Panc1 (cell line): Measurements from ENCODE around the gene NT5C1B. TPM values are rescaled to one million over a fixed set of nuclear protein-coding genes. Genes with fewer than 3 reads are reported as not detected.

Source experiments
- ATAC-seq: fragments of 200-7000 bp; cut with Tn5 transposase; 2 replicates; pipeline ENCODE4 v1.9.1; 2020; ENCODE audit warnings: mild to moderate bottlenecking, moderate library complexity
- BruUV-seq: library from RNA; stranded (reverse); fragments of 400-500 nt; replicated peaks from 2 replicates; lab custom pipeline; 2021; lab: Mats Ljungman, UMichigan
- CTCF ChIA-PET: fragments of 300-600 bp; sonication (Branson Sonifier 250); formaldehyde crosslinking; loops from one replicate; lab custom pipeline; 2022; ENCODE audit warnings: antibody characterized with exemption; lab: Charles Lee
- POLR2A ChIA-PET: fragments of 300-600 bp; sonication (Branson Sonifier 250); formaldehyde crosslinking; loops from one replicate; lab custom pipeline; 2022; ENCODE audit warnings: antibody characterized with exemption; lab: Charles Lee
- DNase-seq: peaks from one replicate; pipeline ENCODE4 v3.0.0-alpha.2; 2010; ENCODE audit warnings: low read depth, low spot score
- H3K27ac ChIP-seq: 2 replicates; pipeline ENCODE4 v1.5.1; 2011; ENCODE audit warnings: mild to moderate bottlenecking, low read length, inconsistent platforms
- H3K27me3 ChIP-seq: fragments of 200-500 bp; sonication (Bioruptor generic); 2 replicates; pipeline ENCODE4 v1.6.0; 2014; ENCODE audit warnings: low read length, inconsistent platforms; ENCODE audit not compliant: control insufficient read depth, insufficient read depth
- H3K36me3 ChIP-seq: fragments of 200-500 bp; sonication (Bioruptor generic); 2 replicates; pipeline ENCODE4 v1.5.1; 2014; ENCODE audit warnings: inconsistent platforms, mild to moderate bottlenecking, low read length, moderate library complexity; ENCODE audit not compliant: control insufficient read depth, insufficient read depth
- H3K4me1 ChIP-seq: 2 replicates; pipeline ENCODE4 v1.5.1; 2011; ENCODE audit warnings: inconsistent platforms, mild to moderate bottlenecking, low read length, moderate library complexity; ENCODE audit not compliant: control insufficient read depth, insufficient read depth
- H3K4me3 ChIP-seq, 2 experiments: 2 replicates each; pipeline ENCODE4 v1.5.1; 2011 to 2012; ENCODE audit warnings: low read depth in 2 of 2, low read length in 2 of 2, mild to moderate bottlenecking in 2 of 2, inconsistent platforms in 1 of 2, moderate library complexity in 1 of 2
- H3K9me3 ChIP-seq: fragments of 200-500 bp; sonication (Bioruptor generic); 2 replicates; pipeline ENCODE4 v1.5.1; 2014; ENCODE audit warnings: low read depth, mild to moderate bottlenecking, inconsistent platforms, low read length, moderate library complexity; ENCODE audit not compliant: control insufficient read depth, insufficient read depth
- POLR2AphosphoS5 ChIP-seq: IDR thresholded peaks from 2 replicates; pipeline ENCODE4 v1.6.1; 2012; ENCODE audit warnings: mild to moderate bottlenecking, low read depth, low read length, moderate library complexity
- SIN3A ChIP-seq: IDR thresholded peaks from 2 replicates; pipeline ENCODE4 v1.6.1; 2012; ENCODE audit warnings: low read depth, mild to moderate bottlenecking, low read length, moderate library complexity, borderline replicate concordance; ENCODE audit not compliant: insufficient read depth
- TCF7L2 ChIP-seq: IDR thresholded peaks from 2 replicates; pipeline ENCODE4 v1.6.1; 2011; ENCODE audit warnings: mild to moderate bottlenecking, low read depth, low read length, inconsistent platforms
- in situ Hi-C: cut with HindIII; loops from 2 replicates; pipeline ENCODE4 v1.10.0; 2016; ENCODE audit warnings: low sequenced_read_pairs, low pct_unique_long_range_greater_than_20kb
- intact Hi-C: fragments of 100-400 bp; cut with micrococcal nuclease; formaldehyde crosslinking; loops from one replicate; pipeline ENCODE4 v1.10.0; 2022; ENCODE audit not compliant: unreplicated experiment
- total RNA-seq: library from RNA; stranded (reverse); gene quantifications from one replicate; pipeline ENCODE4 v1.2.1, GENCODE V29; 2021; ENCODE audit not compliant: unreplicated experiment
- TF ChIP-seq, protein P1 (sequence below): fragments of 450-650 bp; IDR thresholded peaks from 2 replicates; pipeline ENCODE4 v1.5.1; 2017; ENCODE audit warnings: mild to moderate bottlenecking
- TF ChIP-seq, protein P2 (sequence below), 2 experiments: IDR thresholded peaks; 2 replicates each; pipeline ENCODE4 v1.6.1; 2011 to 2012; ENCODE audit warnings: low read depth in 2 of 2, control low read depth in 1 of 2, low read length in 1 of 2, mild to moderate bottlenecking in 1 of 2, moderate library complexity in 1 of 2; ENCODE audit not compliant: insufficient read depth in 1 of 2

Gene NT5C1B
- total RNA-seq, 1 experiment from 2014 or later, result not detected

DNA sequence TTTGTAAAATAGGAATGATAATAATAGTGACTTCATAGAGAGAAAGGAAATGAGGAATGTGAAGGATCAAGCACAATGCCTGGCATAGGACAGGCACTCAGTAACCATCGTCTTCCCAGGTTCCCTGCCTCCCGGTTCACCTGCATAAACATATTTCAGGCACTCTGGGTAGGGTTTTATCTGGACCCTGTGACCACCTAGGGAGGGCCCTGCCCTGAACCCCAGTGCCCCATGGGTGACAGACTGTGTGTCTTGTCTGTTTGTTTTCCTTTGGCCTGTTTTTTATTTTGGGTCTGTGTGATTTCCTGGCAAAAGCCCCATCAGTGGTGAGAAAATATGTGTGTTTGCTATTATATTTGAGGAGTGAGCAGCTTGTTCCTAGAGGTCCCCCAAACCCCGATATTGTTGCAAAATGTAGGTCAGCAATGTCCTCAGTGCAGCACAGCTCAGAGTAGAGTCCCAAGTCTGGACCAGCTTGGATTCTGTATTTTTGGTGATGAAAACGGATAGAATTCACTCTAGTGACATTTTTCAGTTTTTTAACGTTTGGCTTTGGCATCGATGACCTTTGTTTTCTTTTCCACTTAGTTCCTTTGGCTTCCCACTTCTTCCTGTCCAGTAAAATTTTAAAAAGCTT lies 9.6 kb upstream of the NT5C1B start:
- no peak for DNase-seq
- no peak for ATAC-seq
- Histone ChIP-seq H3K27ac (no peak overlapping the region), H3K36me3 (no peaks in the 10 kb centered on the region), H3K27me3 (no peaks in the 10 kb centered on the region), H3K9me3 (no peaks in the 10 kb centered on the region), H3K4me1 (no peaks in the 10 kb centered on the region), H3K4me3 (no peak overlapping the region)
- intact Hi-C loops, result no loop called here
- BruUV-seq, result no TSS peak
- ChIA-PET CTCF (no interaction called here), POLR2A (no interaction called here)
- TF ChIP-seq, protein P1, sequence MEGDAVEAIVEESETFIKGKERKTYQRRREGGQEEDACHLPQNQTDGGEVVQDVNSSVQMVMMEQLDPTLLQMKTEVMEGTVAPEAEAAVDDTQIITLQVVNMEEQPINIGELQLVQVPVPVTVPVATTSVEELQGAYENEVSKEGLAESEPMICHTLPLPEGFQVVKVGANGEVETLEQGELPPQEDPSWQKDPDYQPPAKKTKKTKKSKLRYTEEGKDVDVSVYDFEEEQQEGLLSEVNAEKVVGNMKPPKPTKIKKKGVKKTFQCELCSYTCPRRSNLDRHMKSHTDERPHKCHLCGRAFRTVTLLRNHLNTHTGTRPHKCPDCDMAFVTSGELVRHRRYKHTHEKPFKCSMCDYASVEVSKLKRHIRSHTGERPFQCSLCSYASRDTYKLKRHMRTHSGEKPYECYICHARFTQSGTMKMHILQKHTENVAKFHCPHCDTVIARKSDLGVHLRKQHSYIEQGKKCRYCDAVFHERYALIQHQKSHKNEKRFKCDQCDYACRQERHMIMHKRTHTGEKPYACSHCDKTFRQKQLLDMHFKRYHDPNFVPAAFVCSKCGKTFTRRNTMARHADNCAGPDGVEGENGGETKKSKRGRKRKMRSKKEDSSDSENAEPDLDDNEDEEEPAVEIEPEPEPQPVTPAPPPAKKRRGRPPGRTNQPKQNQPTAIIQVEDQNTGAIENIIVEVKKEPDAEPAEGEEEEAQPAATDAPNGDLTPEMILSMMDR, result no peak
- no peak for TF ChIP-seq TCF7L2
- no peak for TF ChIP-seq POLR2AphosphoS5
- TF ChIP-seq, protein P2, sequence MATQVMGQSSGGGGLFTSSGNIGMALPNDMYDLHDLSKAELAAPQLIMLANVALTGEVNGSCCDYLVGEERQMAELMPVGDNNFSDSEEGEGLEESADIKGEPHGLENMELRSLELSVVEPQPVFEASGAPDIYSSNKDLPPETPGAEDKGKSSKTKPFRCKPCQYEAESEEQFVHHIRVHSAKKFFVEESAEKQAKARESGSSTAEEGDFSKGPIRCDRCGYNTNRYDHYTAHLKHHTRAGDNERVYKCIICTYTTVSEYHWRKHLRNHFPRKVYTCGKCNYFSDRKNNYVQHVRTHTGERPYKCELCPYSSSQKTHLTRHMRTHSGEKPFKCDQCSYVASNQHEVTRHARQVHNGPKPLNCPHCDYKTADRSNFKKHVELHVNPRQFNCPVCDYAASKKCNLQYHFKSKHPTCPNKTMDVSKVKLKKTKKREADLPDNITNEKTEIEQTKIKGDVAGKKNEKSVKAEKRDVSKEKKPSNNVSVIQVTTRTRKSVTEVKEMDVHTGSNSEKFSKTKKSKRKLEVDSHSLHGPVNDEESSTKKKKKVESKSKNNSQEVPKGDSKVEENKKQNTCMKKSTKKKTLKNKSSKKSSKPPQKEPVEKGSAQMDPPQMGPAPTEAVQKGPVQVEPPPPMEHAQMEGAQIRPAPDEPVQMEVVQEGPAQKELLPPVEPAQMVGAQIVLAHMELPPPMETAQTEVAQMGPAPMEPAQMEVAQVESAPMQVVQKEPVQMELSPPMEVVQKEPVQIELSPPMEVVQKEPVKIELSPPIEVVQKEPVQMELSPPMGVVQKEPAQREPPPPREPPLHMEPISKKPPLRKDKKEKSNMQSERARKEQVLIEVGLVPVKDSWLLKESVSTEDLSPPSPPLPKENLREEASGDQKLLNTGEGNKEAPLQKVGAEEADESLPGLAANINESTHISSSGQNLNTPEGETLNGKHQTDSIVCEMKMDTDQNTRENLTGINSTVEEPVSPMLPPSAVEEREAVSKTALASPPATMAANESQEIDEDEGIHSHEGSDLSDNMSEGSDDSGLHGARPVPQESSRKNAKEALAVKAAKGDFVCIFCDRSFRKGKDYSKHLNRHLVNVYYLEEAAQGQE (IDR thresholded peaks at IDR 0.05; ENCODE audit: insufficient read depth in 1 of 2, low read depth in 2 of 2, low read length in 1 of 2), result no peak
- TF ChIP-seq SIN3A, result no peak
- in situ Hi-C loops, result no loop called here

DNA sequence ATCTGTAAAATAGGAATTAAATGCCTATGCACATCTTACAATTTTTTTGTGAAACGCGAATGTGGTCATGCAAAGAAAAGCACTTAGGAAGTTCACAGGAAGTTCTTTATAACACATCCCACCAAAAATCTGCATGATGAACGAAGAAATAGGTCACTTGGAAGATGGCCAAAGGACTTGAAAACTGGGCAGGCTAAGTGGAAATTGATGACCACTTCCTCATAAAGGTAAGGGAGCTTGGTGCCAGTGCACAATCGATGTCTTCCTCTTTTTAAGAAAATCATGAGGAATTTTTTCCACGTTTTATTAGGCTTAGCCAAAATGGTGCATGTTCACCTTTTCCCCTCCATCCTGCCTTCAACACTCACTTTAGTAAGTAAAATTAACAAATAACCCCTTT lies 8.2 kb upstream of the NT5C1B start:
- CTCF ChIA-PET, result no interaction called here
- intact Hi-C loops, result no loop called here
- Histone ChIP-seq H3K4me1 (no peaks in the 10 kb centered on the region), H3K9me3 (no peaks in the 10 kb centered on the region), H3K36me3 (no peaks in the 10 kb centered on the region), H3K27ac (no peak overlapping the region), H3K27me3 (no peaks in the 10 kb centered on the region), H3K4me3 (no peak overlapping the region)
- DNase-seq, result no peak
- no peak for ATAC-seq
- in situ Hi-C loops, result no loop called here
- POLR2A ChIA-PET, result no interaction called here
- no TSS peak for BruUV-seq
- TF ChIP-seq, protein P2 (IDR thresholded peaks at IDR 0.05; ENCODE audit: insufficient read depth in 1 of 2, low read depth in 2 of 2, low read length in 1 of 2), result no peak
- no peak for TF ChIP-seq POLR2AphosphoS5
- no peak for TF ChIP-seq SIN3A
- TF ChIP-seq TCF7L2, result no peak
- TF ChIP-seq, protein P1, result no peak
